ENCODE data around the gene RNF150. TPM values are rescaled to one million over a fixed set of nuclear protein-coding genes. Genes with fewer than 3 reads are reported as not detected.
A peak's percentile ranks its signal among the peaks of the same experiment; 100 is the strongest.

RNF150 gene
- total and polyA plus RNA-seq, 4 experiments from 2014 or later: not detected

DNA sequence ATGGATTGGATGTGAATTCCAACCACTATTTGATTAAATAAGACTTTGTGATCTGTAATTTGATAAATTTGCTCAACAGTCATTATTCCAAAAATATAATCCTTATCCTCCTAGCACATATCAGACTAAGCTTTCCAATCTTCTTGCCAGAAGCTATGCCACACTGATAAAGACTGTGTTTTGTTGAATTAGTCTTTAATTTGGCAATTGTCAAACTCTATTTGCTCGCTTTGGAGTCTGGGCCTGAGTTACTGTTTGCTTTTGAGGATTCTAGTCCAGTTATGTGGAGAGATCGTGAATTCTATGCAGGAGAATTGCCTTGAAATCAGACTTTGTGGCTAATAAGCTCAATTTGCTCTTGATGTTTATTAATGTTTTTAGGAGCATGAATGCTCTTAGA lies 10.9 kb upstream of the RNF150 start:
- H3K4me1 Mint-ChIP-seq: no peaks in the 10 kb centered on the region
- no peak overlapping the region for H3K4me3 Mint-ChIP-seq
- H3K27ac Mint-ChIP-seq: no peak overlapping the region
- DNase-seq: no peak
- Histone ChIP-seq H3K4me3 (ENCODE audit: low read length in 2 of 2) (no peak overlapping the region), H3K36me3 (ENCODE audit: insufficient read depth, low read length) (no peaks in the 10 kb centered on the region), H3K9me3 (ENCODE audit: control insufficient read depth in 1 of 2, low read length in 2 of 2) (no peaks in the 10 kb centered on the region), H3K4me1 (ENCODE audit: insufficient read depth, low read length) (no peaks in the 10 kb centered on the region), H3K27me3 (ENCODE audit: insufficient read depth, low read length) (no peaks in the 10 kb centered on the region), H3K27ac (ENCODE audit: low read depth, low read length) (no peak overlapping the region)
- ChIA-PET CTCF (ENCODE audit: partially characterized antibody) (no interaction called here), POLR2A (ENCODE audit: partially characterized antibody) (no interaction called here)
- H3K9me3 Mint-ChIP-seq: no peaks in the 10 kb centered on the region
- no peaks in the 10 kb centered on the region for H3K36me3 Mint-ChIP-seq
- intact Hi-C loops (cut with micrococcal nuclease): no loop called here
- peaks cover 0 to under 1% of the 10 kb centered on the region in 2 donors for H3K27me3 Mint-ChIP-seq

DNA sequence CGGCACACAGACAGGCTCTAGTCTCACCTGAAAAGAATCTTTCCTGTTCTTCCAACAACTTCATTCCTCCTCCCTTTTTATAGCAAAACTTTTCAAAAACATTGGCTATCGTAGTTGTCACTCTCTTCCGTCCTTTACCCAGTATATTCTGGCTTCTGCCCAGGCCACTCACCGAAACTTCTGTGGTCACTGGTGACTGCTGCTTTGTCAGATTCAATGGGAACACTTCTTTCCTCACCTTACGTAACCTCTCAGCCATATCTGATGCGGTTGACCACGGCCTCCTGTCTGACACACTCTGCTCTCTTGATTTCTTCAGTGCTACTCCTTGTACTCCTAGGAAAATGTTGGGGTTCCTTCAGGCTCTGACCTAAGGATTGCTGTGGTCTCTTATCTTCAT lies 9.2 kb upstream of the RNF150 start:
- no peak overlapping the region for H3K27ac Mint-ChIP-seq
- peaks cover under 1 to 2% of the 10 kb centered on the region in 2 donors for H3K27me3 Mint-ChIP-seq
- no peak for DNase-seq
- intact Hi-C loops (cut with micrococcal nuclease): no loop called here
- H3K4me3 Mint-ChIP-seq: no peak overlapping the region
- CTCF ChIA-PET (ENCODE audit: partially characterized antibody): no interaction called here
- no peaks in the 10 kb centered on the region for H3K36me3 Mint-ChIP-seq
- no peaks in the 10 kb centered on the region for H3K4me1 Mint-ChIP-seq
- no peaks in the 10 kb centered on the region for H3K9me3 Mint-ChIP-seq
- POLR2A ChIA-PET (ENCODE audit: partially characterized antibody): no interaction called here
- no peak overlapping the region for H3K27ac ChIP-seq (ENCODE audit: low read depth, low read length)
- H3K4me3 ChIP-seq (ENCODE audit: low read length in 2 of 2): no peak overlapping the region
- H3K4me1 ChIP-seq (ENCODE audit: insufficient read depth, low read length): no peaks in the 10 kb centered on the region
- H3K9me3 ChIP-seq (ENCODE audit: control insufficient read depth in 1 of 2, low read length in 2 of 2): no peaks in the 10 kb centered on the region
- no peaks in the 10 kb centered on the region for H3K36me3 ChIP-seq (ENCODE audit: insufficient read depth, low read length)
- no peaks in the 10 kb centered on the region for H3K27me3 ChIP-seq (ENCODE audit: insufficient read depth, low read length)

DNA sequence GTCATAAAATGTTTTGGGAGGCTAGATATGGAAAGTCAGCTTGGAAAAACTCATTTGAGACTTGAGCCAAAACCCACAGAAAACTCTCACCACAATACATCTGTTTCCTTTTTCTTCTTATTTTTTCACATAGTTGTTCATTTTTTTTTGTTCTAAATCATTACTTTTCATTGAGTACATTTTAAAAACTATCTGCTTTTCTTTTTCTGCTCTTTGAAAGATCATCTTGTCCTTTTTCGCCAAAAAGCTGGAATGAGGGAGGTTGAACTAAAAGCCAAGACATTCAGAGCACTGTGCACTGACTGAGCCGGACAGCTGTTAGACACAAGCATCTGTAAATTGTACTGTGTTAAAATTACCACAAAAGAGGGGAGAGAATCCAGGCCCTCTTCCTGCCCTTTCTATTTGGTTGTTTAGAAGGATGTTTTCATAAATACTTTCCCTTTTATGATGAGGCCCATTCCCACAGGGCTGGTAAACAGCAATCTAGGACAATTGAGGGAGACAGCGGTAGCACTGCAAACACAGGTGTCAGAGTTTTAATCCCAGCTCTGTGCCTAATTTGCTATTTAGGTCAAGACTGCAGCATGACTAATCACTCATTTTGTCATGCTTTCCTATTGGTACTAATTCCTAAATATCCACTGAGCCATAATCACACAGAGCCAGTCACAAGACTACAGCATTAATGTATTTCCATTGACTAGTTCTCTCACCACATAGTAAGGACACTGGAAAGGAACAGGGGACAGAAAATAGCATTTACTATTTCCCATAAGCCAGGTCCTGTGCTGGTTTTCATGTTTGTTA lies 7.3 kb upstream of the RNF150 start:
- no peaks in the 10 kb centered on the region for H3K4me1 Mint-ChIP-seq
- no peak overlapping the region for H3K4me3 Mint-ChIP-seq
- no peaks in the 10 kb centered on the region for H3K36me3 Mint-ChIP-seq
- CTCF ChIA-PET (ENCODE audit: partially characterized antibody): no interaction called here
- Histone ChIP-seq H3K4me3 (ENCODE audit: low read length in 2 of 2) (no peak overlapping the region), H3K9me3 (ENCODE audit: control insufficient read depth in 1 of 2, low read length in 2 of 2) (no peaks in the 10 kb centered on the region), H3K27ac (ENCODE audit: low read depth, low read length) (no peak overlapping the region), H3K27me3 (ENCODE audit: insufficient read depth, low read length) (no peaks in the 10 kb centered on the region), H3K4me1 (ENCODE audit: insufficient read depth, low read length) (no peaks in the 10 kb centered on the region), H3K36me3 (ENCODE audit: insufficient read depth, low read length) (no peaks in the 10 kb centered on the region)
- H3K27ac Mint-ChIP-seq: no peak overlapping the region
- H3K9me3 Mint-ChIP-seq: no peaks in the 10 kb centered on the region
- intact Hi-C loops (cut with micrococcal nuclease): no loop called here
- POLR2A ChIA-PET (ENCODE audit: partially characterized antibody): no interaction called here
- H3K27me3 Mint-ChIP-seq: peaks cover 9 to 14% of the 10 kb centered on the region in 2 donors
- DNase-seq: no peak

DNA sequence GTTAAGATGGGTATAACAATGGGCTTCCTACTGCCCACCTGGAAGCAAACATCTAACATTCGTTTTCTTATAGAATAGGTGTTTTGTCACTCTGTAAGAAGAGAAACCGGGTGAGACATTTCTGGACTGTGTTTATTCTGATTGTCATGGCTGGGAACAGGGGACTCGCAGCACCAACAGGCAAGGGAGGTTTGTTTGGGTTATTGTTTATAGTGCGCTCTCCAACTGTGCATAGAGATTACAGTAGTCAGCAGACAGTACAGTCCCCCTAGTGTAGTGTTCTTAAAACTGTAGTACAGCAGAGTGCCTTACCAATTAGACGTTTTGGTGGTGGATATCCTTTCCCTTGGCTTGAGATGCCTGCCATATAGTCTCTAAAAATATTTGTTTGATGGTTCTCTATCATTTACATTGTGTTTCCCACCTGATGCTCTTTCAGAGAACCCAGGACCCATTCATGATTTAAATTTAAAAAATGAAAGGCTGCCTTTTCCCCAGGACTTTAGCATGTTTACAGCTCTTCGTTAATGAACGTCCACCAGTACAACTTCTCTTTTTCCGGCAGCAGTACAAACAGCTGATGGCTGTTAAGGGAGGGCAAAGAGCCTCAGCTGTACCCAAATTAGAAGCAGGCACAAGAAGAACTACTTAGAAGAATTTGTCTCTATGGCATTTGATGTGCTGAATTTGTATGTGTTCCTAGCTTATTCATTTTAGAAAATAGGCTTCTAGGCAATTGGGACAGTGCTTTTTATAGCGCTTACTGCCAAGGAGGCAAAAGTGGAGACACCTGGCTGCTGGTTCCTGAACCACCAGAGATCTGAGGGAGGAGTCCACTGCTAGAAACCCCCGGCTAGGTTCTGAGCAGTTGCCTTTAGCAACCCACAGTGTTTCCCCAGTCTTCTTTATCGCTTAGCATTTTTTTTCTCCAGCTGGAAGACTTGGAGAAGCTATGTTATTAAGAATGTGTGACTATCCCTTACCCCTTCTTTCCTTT lies 1.0 kb upstream of the RNF150 start:
- Histone ChIP-seq H3K4me3 (ENCODE audit: low read length in 2 of 2) (no peak overlapping the region), H3K27me3 (ENCODE audit: insufficient read depth, low read length) (no peaks in the 10 kb centered on the region), H3K36me3 (ENCODE audit: insufficient read depth, low read length) (no peaks in the 10 kb centered on the region), H3K27ac (ENCODE audit: low read depth, low read length) (no peak overlapping the region), H3K4me1 (ENCODE audit: insufficient read depth, low read length) (peaks cover 8% of the 10 kb centered on the region), H3K9me3 (ENCODE audit: control insufficient read depth in 1 of 2, low read length in 2 of 2) (no peaks in the 10 kb centered on the region)
- no peak overlapping the region for H3K27ac Mint-ChIP-seq
- peaks cover 45 to 50% of the 10 kb centered on the region in 2 donors for H3K27me3 Mint-ChIP-seq
- no peaks in the 10 kb centered on the region for H3K36me3 Mint-ChIP-seq
- H3K4me3 Mint-ChIP-seq: peak overlapping the region in 6 of 8 donors; percentile 80 to 93 (median 88)
- intact Hi-C loops (cut with micrococcal nuclease): loop anchor here (5.0 kb wide), 1 partner anchor 272 kb away; no protein-coding TSS in a partner anchor
- DNase-seq: no peak
- ChIA-PET CTCF (ENCODE audit: partially characterized antibody) (no interaction called here), POLR2A (ENCODE audit: partially characterized antibody) (no interaction called here)
- peaks cover 0 to 2% (median 0%) of the 10 kb centered on the region in 8 donors for H3K9me3 Mint-ChIP-seq
- H3K4me1 Mint-ChIP-seq: peaks cover 7 to 14% (median 10%) of the 10 kb centered on the region in 4 donors

DNA sequence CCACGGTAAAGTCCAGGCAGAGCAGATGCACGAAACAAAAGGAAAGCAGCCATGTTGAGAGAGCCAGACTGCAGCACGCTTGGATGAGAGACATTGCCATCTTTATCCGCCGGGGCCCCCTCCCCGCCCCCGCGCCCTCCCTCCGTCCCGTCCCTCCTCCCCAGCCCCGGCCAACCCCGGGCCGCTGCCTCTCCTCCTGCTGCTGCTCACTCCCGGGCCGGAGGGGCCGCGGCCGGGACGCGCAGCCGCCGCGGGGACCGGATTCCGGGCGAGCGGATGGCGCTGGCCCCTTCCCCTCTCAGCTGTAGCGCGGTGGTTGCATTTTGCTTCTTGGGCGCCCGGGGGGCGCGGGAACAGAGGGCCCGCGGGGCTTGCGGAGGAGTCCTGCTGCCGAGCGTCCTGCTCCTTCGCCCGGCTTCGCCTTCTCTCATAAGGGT lies 542 bp downstream of the RNF150 start:
- Histone ChIP-seq H3K9me3 (ENCODE audit: control insufficient read depth in 1 of 2, low read length in 2 of 2) (no peaks in the 10 kb centered on the region), H3K27me3 (ENCODE audit: insufficient read depth, low read length) (no peaks in the 10 kb centered on the region), H3K4me3 (ENCODE audit: low read length in 2 of 2) (peak overlapping the region in 1 of 2 donors; percentile 9), H3K27ac (ENCODE audit: low read depth, low read length) (no peak overlapping the region), H3K4me1 (ENCODE audit: insufficient read depth, low read length) (peaks cover 8% of the 10 kb centered on the region), H3K36me3 (ENCODE audit: insufficient read depth, low read length) (no peaks in the 10 kb centered on the region)
- H3K27me3 Mint-ChIP-seq: peaks cover 46 to 56% of the 10 kb centered on the region in 2 donors
- CTCF ChIA-PET (ENCODE audit: partially characterized antibody): no interaction called here
- DNase-seq: no peak
- peaks cover 0 to 2% (median 0%) of the 10 kb centered on the region in 8 donors for H3K9me3 Mint-ChIP-seq
- intact Hi-C loops (cut with micrococcal nuclease): loop anchor here (5.0 kb wide), 1 partner anchor 270 kb away; no protein-coding TSS in a partner anchor
- no peak overlapping the region for H3K27ac Mint-ChIP-seq
- no peak overlapping the region for H3K4me3 Mint-ChIP-seq
- POLR2A ChIA-PET (ENCODE audit: partially characterized antibody): no interaction called here
- H3K4me1 Mint-ChIP-seq: peaks cover 7 to 14% (median 10%) of the 10 kb centered on the region in 4 donors
- H3K36me3 Mint-ChIP-seq: no peaks in the 10 kb centered on the region

DNA sequence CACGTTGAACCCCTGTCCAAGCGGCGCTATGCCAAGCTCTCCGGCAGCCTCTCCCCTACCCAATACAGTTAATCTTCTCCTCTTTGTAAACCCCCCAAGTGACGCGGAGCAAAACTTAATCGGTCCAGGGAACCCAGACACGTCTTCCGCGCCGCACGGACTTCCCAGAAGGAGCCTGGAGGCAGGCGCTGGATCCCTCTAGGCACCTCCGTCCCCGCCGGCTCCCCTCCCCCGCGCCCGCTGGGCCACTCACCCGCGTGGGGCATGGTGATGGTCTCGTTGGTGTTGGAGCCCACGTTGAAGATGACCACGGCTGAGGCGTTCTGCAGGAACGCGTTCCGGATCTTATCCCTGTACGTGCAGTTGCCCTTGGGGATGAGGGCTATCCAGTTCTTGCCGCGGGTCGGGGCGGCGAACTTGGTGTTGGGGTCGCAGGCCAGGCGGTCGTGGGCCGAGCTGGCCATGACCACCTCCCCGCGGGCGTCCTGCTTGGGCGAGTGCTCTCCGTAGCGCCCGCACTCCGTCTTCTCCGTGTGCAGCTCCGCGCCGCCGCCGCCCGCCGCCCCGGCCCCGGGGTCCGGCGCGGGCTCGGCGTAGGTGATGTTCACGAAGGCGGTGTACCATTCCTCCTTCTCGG lies 1.1 kb downstream of the RNF150 start:
- Mint-ChIP-seq H3K4me1 (peaks cover 7 to 14% (median 10%) of the 10 kb centered on the region in 4 donors), H3K9me3 (peaks cover 0 to 2% (median 0%) of the 10 kb centered on the region in 8 donors), H3K36me3 (no peaks in the 10 kb centered on the region), H3K27me3 (peaks cover 45 to 55% of the 10 kb centered on the region in 2 donors), H3K4me3 (peak overlapping the region; percentile 3 to 77 (median 66)), H3K27ac (no peak overlapping the region)
- DNase-seq: no peak
- peaks cover 8% of the 10 kb centered on the region for H3K4me1 ChIP-seq (ENCODE audit: insufficient read depth, low read length)
- H3K4me3 ChIP-seq (ENCODE audit: low read length in 2 of 2): peak overlapping the region in 1 of 2 donors; percentile 9
- H3K27me3 ChIP-seq (ENCODE audit: insufficient read depth, low read length): no peaks in the 10 kb centered on the region
- H3K9me3 ChIP-seq (ENCODE audit: control insufficient read depth in 1 of 2, low read length in 2 of 2): no peaks in the 10 kb centered on the region
- no peak overlapping the region for H3K27ac ChIP-seq (ENCODE audit: low read depth, low read length)
- ChIA-PET CTCF (ENCODE audit: partially characterized antibody) (no interaction called here), POLR2A (ENCODE audit: partially characterized antibody) (no interaction called here)
- intact Hi-C loops (cut with micrococcal nuclease): loop anchor here (5.0 kb wide), 1 partner anchor 270 kb away; no protein-coding TSS in a partner anchor
- no peaks in the 10 kb centered on the region for H3K36me3 ChIP-seq (ENCODE audit: insufficient read depth, low read length)
